ENCODE data around the gene SMARCA4.

GRCh38 chr19:11091703-11092153 lies 130.9 kb downstream of the SMARCA4 start:
- TF ChIP-seq POLR2A (IDR thresholded peaks at IDR 0.05) (peak; percentile 73), CTCF (IDR thresholded peaks at IDR 0.05) (no peak)

All from right lobe of liver (tissue), 4 donors.